Brain pericyte (primary cell): Measurements from ENCODE around the gene PPM1J.

Source experiments
- DNase-seq: peaks from one replicate; pipeline ENCODE4 v3.0.0-alpha.2; 2012; ENCODE audit warnings: low read depth, low spot score

Gene PPM1J

DNA sequence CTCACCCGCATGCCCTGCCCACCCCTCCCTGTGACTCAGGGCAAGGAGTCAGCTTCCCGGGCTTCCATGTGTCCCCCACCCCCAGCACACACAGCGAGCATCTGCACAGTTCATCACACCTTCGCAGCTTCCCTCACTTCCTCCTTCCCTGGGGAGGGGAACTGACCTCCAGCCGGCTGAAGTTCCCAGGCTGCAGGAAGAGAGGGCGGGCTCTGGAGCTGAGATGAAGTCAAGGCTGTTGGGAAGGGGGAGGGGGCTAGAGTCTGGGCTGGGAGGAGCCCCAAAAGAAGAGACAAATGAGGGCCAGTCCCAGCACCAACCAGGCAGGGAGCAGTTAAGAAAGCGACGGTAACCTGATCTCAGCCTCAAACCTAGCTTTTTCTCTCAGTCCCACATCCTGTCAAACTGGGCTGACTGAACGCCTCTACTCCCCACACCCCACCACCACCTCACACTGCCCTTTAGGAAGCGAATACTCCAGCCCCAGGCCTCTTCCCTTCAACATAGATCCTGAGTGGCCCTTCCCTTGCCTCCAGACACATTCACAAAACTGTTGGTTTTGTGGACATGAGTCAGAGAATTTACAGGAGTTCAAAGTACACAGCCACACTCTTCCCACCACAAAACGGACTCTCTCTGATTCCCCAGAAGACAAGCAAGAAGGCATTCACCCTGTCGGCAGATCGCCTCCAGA is 10.1 kb downstream of the PPM1J start:
- peak; percentile 89 for DNase-seq

DNA sequence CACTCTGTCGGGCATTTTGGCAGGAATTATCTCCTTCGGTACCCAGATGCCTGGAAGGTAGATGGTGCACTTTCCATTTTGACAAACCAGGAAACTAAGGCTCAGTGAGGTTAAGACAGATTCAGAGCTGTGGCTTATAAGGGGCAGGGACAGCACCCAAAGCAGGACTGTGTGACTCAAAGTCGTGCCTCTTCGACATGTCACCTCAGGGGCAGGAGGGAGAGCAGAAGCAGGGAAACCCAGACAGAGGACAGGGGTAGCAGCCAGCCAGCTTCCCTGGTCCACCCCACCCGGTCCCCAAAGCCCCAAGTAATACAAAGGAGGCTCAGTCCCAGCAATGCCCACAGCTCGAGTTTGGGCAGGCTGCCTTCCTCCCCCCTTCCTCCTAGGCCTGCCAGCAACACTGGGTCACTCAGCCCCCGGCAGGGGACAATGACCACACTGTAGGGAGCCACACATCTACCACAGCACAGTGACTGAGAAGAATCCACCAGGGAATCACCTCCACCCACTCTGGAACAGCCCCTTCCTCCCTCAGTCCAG is 10.7 kb downstream of the PPM1J start:
- DNase-seq, result no peak

DNA sequence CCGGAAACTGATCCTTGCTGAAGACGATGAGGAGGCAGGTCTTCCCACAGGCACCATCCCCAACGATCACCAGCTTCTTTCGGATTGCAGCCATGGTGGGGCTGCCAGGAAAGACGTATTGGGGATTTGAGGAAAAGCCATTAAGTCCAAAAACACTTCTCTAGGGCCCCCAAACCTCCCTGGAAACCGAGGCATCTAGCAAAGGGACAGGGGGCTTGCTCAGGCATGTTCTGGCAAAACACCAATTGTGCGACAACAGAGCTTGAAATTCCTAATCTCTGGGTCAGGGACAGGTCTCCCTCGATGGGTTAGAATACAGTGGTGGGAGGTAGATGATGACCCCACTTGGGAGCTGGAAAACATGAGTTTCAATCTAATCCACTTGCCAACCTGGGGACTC is 11.4 kb downstream of the PPM1J start:
- no peak for DNase-seq

DNA sequence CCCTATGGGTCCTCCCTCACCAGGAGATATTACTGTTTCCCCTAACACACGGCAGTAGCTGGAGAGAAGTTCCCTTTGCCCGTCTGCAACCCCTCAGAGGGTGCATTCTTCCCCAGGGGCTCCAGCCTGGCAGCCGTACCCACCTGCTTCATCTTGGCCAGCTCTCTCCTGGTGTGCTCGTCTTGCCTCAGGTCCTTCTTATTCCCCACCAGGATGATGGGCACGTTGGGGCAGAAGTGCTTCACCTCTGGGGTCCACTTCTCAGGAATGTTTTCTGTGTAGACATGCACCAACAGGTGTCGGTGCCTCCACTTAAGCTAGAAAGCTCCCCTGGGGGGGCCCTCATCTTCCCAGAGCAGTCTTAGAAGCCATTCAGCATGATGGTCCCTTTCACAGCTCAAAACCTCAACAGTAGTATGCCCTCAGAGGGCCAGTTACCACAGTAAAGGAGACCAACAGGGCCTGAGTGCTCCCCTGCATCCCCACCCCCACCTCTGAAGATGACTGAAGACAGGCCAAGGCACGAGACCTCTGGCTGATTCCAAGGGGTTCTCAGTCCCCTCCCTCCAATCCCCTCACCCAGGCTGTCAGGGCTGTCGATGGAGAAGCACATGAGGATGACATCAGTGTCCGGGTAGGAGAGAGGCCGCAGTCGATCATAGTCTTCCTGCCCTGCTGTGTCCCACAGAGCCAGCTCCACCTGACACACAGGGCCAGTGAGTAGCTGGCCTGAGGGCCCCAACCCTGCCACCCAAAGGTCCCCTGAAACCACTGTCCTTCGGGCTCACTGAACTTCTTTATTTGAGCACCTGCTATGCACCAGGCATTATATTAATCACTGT is 12.5 kb downstream of the PPM1J start:
- no peak for DNase-seq

DNA sequence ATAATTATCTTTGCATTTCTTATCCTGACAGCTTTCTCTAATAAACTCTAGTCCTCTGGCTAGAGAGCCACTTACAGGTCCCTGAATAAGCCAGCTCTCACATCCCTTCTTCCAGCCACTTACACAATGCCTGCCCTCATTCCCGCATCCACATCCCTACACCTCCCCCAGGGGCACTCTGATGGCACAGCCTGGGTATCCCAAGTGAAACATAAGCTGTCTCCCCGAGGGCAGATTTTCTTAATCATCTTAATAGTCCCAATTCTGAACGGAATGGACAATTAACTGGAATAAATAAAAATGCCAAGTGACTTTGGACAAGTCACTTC is 13.1 kb downstream of the PPM1J start:
- no peak for DNase-seq

DNA sequence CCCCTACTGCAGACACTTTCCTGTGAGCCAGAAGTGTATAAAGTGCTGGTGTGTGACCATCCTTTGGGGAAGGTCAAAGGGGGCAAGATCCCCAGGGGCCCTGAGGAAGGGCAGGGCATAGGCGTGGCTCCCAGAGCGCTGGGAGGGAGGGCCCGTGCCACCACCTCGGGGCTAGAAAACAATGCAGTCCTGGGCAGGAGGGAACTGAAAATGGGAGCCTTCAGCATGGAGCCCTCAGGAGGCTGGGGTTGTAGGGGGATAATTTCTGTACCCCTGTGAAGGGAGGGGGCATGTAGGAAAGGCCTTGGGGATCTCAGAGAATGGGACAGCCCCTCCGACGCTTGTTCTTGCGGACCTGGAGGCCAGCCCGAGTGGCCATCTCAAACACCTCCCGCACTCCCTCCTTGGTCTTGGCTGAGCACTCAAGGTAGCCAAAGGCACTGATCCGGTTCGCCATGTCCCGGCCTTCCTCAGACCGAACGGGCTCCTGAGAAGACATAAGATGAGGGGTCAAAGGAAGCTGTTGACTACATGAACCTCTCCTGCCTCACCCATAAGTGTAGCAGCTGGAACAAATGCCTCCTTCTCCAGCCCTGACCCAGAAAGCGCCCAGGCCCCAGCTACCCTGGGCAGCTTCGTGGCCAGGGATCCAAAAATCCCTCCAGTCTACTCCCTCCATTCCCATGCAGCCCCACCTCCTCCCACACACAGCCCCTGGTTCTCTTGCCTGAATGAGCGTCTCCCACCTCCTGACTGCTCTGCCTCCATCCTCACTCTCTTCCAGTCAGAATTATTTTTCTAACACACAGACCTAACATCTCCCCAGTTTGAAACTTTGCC is 13.7 kb downstream of the PPM1J start:
- no peak for DNase-seq

DNA sequence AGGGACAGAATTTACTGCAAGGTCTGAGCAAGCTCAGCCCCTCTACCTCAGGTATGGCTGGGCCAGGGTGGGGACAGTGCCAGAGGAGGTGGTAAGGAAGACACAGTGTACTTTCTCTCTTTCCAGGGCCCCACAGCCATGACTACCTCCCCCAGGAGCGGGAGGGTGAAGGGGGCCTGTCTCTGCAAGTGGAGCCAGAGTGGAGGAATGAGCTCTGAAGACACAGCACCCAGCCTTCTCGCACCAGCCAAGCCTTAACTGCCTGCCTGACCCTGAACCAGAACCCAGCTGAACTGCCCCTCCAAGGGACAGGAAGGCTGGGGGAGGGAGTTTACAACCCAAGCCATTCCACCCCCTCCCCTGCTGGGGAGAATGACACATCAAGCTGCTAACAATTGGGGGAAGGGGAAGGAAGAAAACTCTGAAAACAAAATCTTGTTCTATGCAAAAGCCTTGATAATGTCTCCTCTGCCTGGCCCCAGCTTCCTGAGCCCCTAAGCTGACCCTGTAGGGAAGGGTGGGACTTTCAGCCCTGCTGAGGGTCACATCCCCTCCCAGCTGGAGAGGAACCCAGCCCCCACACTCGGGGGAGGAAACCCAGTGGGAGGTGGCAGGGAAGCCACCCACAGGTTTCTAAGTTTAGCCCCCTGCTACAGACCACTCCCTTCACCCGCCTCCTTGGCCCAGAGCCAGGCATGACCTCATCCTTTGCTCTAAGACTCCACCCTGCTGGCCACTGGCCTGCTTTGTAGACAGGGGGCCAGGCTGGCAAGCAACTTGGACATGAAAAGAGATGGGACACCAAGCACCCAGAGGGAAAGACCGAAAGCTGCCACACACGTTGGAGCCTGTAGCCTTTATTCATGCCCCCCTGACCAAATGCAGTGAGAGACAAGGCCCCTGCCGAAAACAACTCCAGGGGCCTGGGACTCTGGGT is 14.6 kb downstream of the PPM1J start:
- peak; percentile 92 for DNase-seq

DNA sequence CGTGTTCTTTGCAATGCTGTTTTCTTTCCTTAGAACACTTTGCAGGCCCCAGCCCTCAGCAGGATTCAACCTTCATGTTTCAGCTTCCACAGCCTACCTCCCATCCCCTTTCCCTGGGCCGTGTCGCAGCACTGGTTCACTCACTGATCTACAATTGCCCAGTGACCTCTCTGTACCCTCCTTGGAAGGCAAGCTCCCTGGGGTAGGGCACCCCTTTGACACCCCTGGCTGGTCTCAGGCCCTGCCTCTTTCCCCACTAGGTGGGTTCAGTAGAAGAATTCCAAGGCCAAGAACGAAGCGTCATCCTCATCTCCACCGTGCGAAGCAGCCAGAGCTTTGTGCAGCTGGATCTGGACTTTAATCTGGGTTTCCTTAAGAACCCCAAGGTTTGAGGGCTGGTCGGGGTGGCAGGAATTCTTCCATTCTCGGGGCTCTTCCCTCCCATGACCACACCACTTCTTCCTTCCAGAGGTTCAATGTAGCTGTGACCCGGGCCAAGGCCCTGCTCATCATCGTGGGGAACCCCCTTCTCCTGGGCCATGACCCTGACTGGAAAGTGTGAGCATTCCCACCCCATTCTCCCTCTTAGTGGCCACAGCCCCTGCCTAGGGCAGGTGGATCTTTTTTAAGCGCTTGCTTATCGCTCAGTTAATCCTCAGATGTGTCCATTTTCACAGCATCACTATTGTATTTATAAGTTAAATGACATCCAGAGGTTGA is 15.5 kb downstream of the PPM1J start:
- no peak for DNase-seq

DNA sequence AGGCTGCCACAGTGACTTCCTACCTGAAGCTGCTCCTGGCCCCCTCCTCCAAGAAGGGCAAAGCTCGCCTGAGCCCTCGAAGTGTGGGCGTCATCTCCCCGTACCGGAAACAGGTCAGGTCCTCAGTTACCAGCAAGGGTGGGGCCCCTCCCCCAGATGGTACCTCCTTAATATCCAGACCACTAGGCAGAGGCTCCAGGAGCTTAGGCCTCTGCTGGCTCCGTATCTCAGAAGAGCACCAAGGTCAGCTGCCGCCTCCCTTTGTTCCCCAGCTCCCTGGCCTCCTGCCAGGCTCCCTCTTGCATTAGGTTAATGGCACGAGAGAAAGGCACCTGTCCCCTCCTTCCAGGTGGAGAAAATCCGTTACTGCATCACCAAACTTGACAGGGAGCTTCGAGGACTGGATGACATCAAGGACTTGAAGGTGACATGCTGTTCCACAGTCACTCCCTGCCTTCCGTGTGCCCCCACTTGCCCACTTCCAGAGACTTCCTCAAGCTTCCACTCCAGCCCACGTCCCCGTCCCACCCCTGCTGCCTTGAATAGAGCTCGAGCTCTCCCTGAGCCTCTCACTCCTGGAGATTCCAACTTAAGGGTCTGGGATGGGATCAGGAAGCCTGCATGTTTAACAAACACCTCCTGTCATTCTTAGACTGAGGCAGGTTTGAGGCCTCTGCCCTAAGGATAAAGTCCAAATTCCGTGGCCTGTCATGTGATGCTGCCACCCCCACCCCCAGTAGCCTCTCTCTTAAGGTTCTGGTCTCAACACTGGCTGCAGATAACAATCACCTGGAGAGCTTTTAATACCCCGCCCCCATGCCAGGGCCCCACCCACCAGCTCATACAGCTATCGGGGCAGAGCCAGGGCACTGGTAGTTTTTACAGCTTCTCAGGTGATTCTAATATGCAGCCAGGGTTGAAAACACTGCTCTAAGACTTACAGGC is 16.5 kb downstream of the PPM1J start:
- DNase-seq, result no peak

DNA sequence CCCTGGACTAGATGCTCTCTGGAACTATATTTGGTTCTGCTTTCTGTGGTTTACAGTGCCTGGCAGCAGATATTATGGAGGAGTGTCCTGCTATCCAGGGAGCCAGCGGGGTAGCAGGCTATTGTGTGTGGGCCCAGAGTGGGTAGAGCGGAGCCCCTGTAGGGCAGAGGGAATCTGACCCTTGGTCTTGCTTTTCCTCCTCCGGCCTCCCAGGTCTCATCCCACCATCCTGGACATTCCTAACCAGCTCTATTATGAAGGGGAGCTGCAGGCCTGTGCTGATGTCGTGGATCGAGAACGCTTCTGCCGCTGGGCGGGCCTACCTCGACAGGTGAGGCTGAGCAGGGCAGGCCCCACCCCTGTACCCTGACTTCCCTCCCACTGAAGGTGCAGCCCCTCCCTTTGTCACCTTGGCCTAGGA is 17.3 kb downstream of the PPM1J start:
- DNase-seq, result no peak

DNA sequence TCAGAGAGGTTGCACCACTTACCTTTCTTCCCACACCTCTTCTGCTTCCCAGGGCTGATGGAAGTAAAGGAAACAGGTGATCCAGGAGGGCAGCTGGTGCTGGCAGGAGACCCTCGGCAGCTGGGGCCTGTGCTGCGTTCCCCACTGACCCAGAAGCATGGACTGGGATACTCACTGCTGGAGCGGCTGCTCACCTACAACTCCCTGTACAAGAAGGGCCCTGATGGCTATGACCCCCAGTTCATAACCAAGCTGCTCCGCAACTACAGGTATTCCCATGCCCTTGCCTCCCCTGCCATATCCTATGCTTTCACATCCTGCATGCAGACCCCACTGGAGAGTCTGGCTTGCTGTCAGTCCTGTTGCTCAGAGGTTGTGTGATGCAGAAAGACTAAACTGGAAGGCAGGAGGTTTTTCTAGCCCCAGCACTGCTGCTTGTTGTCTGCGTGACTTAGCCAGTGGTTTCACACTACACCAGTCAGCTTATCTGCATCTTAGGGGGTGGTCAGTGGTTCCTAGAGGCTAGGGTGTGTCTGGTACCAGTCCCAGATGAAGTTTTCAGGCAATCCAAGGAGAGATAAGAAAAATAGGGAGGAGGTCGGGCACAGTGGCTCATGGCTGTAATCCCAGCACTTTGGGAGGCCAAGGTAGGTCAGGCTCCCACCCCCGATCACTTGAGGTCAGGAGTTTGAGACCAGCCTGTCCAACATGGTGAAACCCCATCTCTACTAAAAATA is 18.4 kb downstream of the PPM1J start:
- DNase-seq, result no peak

DNA sequence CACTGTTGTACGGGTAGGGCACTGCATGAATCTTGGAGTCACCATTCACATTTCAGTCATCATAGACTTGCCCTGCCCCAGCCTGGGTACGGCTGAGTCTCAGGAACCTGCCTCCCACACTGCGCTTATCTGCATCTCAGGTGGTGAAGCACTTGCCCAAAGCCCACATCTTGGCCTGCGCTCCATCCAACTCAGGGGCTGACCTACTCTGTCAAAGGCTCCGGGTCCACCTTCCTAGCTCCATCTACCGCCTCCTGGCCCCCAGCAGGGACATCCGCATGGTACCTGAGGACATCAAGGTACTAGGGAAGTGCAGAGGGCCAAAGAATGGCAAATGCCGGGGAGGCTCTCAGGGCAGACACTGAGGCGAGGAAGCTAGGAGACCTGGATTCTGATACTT is 19.9 kb downstream of the PPM1J start:
- DNase-seq, result no peak

DNA sequence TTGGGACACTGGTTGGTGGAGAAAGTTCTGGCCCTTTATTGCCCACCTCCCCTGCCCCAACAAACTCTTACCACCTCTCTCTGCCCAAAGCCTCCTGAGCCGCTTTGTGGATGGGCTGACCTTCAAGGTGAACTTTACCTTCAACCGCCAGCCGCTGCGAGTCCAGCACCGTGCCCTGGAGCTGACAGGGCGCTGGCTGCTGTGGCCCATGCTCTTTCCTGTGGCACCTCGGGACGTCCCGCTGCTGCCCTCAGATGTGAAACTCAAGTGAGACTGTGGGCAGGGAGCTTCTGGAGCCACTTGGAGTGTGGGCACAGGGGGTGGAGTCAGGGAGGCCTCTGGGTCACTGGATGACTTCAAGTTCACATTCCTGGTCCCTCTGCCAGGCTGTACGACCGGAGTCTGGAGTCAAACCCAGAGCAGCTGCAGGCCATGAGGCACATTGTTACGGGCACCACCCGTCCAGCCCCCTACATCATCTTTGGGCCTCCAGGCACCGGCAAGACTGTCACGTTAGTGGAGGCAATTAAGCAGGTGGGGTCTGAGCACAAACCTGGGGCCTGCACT is 20.7 kb downstream of the PPM1J start:
- DNase-seq, result no peak

DNA sequence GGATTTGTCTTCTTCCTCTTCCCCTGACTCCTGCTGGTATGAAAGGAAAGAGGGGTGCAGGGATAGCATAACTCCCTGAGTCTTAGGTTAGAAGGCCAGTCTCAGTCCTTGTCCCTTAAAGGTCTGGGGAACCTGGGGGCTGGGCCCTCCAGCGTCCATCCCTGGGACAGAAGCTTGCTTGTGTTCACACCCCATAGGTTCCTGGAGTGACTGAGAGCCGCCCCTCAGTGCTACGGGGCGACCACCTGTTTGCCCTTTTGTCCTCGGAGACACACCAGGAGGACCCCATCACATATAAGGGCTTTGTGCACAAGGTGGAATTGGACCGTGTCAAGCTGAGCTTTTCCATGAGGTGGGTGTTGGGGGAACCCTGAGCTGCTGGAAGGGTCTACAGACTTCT is 21.3 kb downstream of the PPM1J start:
- DNase-seq, result no peak

DNA sequence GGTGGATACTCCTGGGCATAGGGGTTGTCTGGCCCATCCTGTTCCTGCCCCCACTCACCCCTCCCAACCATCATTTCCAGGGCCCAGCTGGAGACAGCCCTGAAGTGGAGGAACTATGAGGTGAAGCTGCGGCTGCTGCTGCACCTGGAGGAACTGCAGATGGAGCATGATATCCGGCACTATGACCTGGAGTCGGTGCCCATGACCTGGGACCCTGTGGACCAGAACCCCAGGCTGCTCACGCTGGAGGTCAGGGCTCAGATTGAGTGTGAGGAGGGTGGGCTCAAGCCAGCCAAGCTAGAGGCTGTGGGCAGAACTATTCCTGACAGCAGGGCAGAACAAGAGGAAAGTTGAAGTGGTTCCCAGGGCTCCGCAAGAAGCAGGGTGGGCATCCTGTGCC is 22.5 kb downstream of the PPM1J start:
- DNase-seq, result no peak

DNA sequence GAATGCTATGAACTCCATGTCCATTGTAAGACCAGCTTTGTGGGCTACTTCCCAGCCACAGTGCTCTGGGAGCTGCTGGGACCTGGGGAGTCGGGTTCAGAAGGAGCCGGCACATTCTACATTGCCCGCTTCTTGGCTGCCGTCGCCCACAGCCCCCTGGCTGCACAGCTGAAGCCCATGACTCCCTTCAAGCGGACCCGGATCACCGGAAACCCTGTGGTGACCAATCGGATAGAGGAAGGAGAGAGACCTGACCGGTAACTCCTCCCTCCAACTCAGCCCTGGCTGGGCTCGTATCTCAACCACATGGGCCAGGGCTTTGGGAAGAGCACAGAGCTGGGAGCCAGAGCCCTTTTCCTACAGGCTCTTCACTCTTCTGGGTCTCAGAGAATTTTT is 25.3 kb downstream of the PPM1J start:
- no peak for DNase-seq

DNA sequence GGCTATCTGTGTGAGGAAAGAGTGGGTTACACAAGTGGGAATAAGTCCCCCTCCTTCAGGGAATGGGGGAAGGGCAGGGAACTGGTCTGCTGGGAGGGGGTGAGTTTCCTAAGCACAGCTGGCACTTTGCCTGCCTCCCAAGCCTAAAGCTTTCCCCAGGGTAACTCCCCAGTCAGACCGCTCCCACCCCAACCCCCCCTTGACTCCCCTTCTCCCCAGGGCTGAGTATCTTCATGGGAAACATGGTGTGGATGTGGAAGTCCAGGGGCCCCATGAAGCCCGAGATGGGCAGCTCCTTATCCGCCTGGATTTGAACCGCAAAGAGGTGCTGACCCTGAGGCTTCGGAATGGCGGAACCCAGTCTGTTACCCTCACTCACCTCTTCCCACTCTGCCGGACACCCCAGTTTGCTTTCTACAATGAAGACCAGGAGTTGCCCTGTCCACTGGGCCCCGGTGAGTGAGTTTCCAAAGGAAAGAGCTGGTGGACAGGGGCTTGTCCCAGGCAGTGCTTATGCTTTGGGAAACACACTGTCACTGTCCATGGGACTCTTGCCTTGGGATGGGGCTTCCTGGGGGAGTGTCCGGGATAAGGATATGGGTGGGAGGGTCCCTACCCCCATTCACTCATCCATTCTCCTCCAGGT is 25.8 kb downstream of the PPM1J start:
- DNase-seq, result no peak

DNA sequence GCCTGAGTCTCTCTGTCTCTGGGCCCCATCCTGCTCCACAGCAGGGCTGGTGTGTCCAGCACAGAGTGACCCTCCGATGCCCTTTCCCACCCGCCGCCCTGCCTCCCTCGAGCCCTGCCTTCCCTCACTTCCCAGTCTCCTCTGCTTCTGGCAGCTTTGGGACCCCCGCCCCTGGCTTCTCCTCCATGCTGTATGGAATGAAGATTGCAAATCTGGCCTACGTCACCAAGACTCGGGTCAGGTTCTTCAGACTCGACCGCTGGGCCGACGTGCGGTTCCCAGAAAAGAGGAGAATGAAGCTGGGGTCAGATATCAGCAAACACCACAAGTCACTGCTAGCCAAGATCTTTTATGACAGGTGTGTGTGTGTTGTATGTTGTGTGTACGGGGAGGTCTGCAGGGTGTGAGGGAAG is 26.3 kb downstream of the PPM1J start:
- DNase-seq, result no peak
